ELF-1 (cell line): ENCODE data around the gene PITPNC1.

Experiments used
- DNase-seq: peaks from one replicate; pipeline ENCODE4 v3.0.0-alpha.2; 2016; ENCODE audit warnings: low read depth, low spot score

PITPNC1 gene

GRCh38 chr17:67434061-67434525 is 57.0 kb downstream of the PITPNC1 start:
- no peak for DNase-seq

- no peak for DNase-seq
Observed at GRCh38 chr17:67435122-67435521, 58.0 kb downstream of the PITPNC1 start.

DNA sequence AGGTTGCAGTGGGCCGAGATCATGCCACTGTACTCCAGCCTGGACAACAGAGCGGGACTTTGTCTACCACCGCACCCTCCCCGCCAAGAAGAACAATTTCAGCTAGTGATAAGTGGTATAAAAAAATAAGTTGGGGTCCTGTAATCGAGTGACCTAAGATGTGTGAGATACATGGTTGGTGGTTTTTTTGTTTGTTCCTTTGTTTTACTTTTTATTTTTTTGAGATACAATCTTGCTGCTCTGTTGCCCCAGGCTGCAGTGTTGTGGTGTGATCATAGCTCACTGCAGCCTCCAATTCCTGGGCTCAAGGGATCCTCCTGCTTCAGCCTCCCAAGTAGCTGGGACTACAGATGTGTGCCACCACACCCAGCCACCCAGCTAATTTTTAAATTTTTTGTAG is 58.7 kb downstream of the PITPNC1 start:
- DNase-seq, result no peak

DNA sequence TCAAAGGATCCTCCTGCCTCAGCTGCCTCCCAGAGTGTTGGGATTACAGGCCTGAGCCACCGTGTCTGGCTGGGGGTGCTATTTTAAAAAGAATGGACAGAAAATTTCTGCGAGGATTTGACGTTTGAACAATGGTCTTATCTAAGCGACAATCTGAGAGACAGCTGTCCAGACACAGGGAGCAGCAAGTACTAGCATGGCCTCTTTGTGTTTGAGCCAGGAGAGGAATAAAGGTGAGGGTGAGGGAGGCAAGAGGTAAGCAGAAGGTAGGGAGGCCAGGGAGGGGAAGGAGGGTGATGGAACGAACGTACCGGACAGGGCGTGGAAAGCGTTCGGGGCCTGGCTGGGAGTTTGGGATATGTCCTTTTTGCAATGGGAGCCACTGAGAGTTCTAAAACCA is 59.2 kb downstream of the PITPNC1 start:
- DNase-seq, result no peak

GRCh38 chr17:67438667-67439066 is 61.6 kb downstream of the PITPNC1 start:
- no peak for DNase-seq

DNA sequence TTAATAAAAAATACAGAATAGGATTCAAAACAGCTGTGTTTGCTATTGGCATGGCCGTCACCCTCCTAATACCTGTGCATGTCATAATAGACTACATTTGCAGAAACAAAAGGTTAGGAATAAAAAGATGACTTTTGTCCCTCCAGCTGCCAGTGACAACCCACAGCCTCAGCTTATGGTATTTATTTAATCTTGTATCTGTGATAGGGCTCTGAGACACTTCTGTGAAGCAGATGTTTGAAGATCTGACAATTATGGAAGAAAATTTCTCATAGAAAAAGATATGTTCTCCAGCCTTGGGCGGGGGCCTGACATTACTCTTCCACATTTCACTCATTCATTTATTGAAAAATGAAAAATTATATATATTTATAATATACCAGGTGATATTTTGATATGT is 62.2 kb downstream of the PITPNC1 start:
- DNase-seq, result no peak

DNA sequence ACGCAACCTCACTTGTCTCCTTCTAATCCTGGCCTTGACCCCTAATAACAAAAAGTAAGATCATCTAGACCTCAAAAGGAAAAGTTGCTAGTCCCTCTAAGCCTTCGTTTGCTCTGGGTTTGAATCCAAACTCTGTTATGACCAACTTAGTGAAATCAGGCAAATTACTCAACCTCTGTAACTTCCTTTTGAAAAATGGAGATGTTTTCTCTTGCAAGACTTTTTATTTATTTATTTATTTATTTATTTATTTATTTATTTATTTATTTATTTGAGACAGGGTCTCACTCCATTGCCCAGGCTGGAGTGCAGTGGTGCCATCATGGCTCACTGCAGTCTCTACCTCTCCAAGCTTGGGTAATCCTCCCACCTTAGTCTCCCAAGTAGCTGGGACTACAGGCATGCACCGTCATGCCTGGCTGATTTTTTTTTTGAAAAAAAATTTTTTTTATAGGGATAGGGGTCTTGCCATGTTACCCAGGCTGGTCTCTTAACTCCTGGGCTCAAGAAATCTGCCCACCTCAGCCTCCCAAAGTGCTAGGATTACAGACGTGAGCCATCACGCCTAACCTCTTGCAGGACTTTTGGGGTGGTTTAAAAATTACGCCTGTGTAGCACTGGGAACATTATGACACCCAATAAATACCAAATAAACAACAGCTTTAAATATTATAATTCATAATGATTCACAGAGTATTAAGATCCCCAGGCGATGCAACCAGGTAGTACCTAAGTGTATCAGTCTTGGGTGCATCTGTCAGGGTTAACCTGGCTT is 63.4 kb downstream of the PITPNC1 start:
- DNase-seq, result no peak

GRCh38 chr17:67441052-67441895 is 64.2 kb downstream of the PITPNC1 start:
- no peak for DNase-seq

GRCh38 chr17:67441896-67442219 is 64.8 kb downstream of the PITPNC1 start:
- no peak for DNase-seq

- DNase-seq, result peak; percentile 33
Observed at GRCh38 chr17:67442787-67443624, 65.9 kb downstream of the PITPNC1 start.

- DNase-seq, result no peak
Observed at GRCh38 chr17:67443931-67444595, 67.0 kb downstream of the PITPNC1 start.

GRCh38 chr17:67448449-67448848 is 71.4 kb downstream of the PITPNC1 start:
- DNase-seq, result no peak

DNA sequence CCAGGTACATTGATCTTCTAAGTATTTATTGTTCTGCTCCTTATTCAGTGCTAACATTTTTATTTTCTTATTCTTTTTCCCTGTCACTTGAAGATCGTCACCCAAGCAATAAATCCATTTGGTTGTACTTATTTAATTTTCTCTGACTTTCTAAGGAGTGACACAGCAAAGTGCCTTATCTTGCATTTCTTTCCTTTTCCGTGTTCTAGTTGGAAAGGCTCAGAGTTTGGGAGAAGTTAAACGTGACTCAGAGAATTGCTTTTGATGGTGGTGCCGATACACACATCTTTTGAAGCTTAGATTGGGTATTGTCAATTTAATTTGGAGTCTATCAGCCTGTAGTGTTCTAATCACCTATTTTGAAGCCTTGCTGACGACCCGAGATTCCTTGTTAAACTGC is 72.0 kb downstream of the PITPNC1 start:
- DNase-seq, result no peak

GRCh38 chr17:67449845-67450755 is 73.0 kb downstream of the PITPNC1 start:
- no peak for DNase-seq

GRCh38 chr17:67452681-67453554 is 75.8 kb downstream of the PITPNC1 start:
- no peak for DNase-seq

GRCh38 chr17:67456103-67456502 is 79.0 kb downstream of the PITPNC1 start:
- DNase-seq, result no peak

DNA sequence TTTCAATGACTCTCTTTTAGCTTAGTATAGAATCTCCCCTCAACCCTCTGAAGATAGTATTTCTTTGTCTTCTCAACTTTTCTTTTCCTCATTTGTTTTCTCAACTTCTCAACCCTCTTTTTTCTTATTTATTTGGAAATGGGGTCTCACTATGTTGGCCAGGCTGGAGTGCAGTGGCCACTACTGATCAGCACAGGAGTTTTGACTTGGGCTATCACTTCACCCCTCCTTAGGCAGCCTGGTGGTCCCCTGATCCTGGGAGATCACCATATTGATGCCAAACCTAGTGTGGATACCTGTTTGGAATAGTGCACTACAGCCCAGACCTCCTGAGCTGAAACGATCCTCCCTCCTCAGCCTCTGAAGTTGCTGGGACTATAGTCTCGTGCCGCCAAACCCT is 79.8 kb downstream of the PITPNC1 start:
- no peak for DNase-seq

DNA sequence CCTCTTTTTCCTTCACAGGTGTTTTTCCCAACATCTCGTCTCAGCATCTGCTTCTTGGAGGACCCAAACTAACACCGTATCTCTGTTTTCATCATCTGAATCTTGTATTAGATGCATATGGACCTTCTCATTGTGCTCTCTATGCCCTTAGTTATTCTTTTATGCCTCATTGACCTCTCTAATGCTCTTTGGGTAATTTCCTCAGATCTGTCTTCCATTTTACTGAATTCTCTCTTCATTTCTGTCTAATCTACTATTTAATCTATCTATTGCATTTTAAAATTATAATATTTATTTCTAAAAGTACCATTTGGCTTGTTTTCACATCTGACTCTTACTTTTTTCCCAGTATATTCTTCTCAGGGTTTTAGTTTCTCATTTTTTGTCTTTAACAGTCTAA is 81.1 kb downstream of the PITPNC1 start:
- DNase-seq, result no peak

DNA sequence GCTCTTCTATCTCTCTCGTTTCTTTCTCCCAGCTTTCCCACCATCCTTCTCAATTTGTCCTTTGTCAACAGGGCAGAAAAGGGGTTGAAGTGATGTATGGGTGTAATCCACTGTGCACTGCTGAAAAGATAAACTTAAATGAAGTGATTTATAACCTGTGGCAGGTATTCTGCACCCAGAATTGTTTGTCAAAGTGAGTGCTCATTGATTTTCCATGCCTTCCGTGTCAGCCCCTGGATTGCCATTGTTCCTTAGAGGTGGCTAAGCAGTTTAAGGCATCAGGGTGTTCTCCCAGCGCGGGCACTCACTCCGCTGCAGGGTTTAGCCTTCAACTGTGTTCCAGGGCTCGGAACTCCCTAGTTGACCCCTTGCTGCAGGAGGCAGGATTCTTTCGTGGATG is 82.9 kb downstream of the PITPNC1 start:
- DNase-seq, result no peak
